Neutrophil (primary cell): Measurements from ENCODE around the gene SRBD1.

Experiments used
- H3K27ac ChIP-seq: fragments of 200-600 bp; sonication (generic); 2 replicates; pipeline ENCODE4 v1.5.1; 2016; ENCODE audit warnings: mild to moderate bottlenecking, moderate library complexity
- H3K27me3 ChIP-seq: fragments of 200-600 bp; sonication (generic); 2 replicates; pipeline ENCODE4 v1.6.0; 2016; ENCODE audit warnings: mild to moderate bottlenecking
- H3K36me3 ChIP-seq: fragments of 200-600 bp; sonication (generic); 2 replicates; pipeline ENCODE4 v1.5.1; 2017
- H3K4me1 ChIP-seq, 2 experiments: fragments of 200-600 bp in 1 of 2; sonication (generic) in 1 of 2; 1 replicate in 1 of 2; 2 replicates in 1 of 2; pipeline versions ENCODE4 v1.5.1 to v1.6.1; 2013 to 2016; ENCODE audit warnings: low read depth in 1 of 2, low read length in 1 of 2, mild to moderate bottlenecking in 1 of 2, moderate library complexity in 1 of 2; ENCODE audit not compliant: control insufficient read depth in 1 of 2, insufficient read depth in 1 of 2
- H3K4me3 ChIP-seq, 2 experiments: fragments of 200-600 bp in 1 of 2; sonication (generic) in 1 of 2; 1 replicate in 1 of 2; 2 replicates in 1 of 2; pipeline ENCODE4 v1.5.1; 2013 to 2016; ENCODE audit warnings: low read depth in 1 of 2, low read length in 1 of 2, mild to moderate bottlenecking in 1 of 2, moderate library complexity in 1 of 2
- H3K9me3 ChIP-seq: fragments of 200-600 bp; sonication (generic); 2 replicates; pipeline ENCODE4 v1.5.1; 2016
- CTCF ChIP-seq: fragments of 200-600 bp; sonication (generic); IDR thresholded peaks from 2 replicates; pipeline ENCODE4 v1.5.1; 2016; ENCODE audit warnings: antibody characterized with exemption

Gene SRBD1

GRCh38 chr2:45373534-45373933, 237.5 kb downstream of the SRBD1 start:
- no peak for TF ChIP-seq CTCF
- Histone ChIP-seq H3K27ac (no peak overlapping the region), H3K9me3 (no peaks in the 10 kb centered on the region)

GRCh38 chr2:45370369-45370768, 240.7 kb downstream of the SRBD1 start:
- no peak for TF ChIP-seq CTCF
- Histone ChIP-seq H3K9me3 (no peaks in the 10 kb centered on the region), H3K4me1 (no peaks in the 10 kb centered on the region), H3K36me3 (no peaks in the 10 kb centered on the region), H3K4me3 (no peak overlapping the region), H3K27ac (no peak overlapping the region), H3K27me3 (no peaks in the 10 kb centered on the region)

More at GRCh38 chr2:45373534-45373933, 237.5 kb downstream of the SRBD1 start:
- no peaks in the 10 kb centered on the region for H3K27me3 ChIP-seq
- H3K4me3 ChIP-seq = no peak overlapping the region
- H3K36me3 ChIP-seq = no peaks in the 10 kb centered on the region
- no peaks in the 10 kb centered on the region for H3K4me1 ChIP-seq

- no peak overlapping the region for H3K27ac ChIP-seq
Observed at GRCh38 chr2:45368792-45369191, 242.3 kb downstream of the SRBD1 start.

GRCh38 chr2:45361666-45362065, 249.4 kb downstream of the SRBD1 start:
- no peaks in the 10 kb centered on the region for H3K36me3 ChIP-seq
- no peak for TF ChIP-seq CTCF
- H3K4me3 ChIP-seq = no peak overlapping the region
- H3K27ac ChIP-seq = no peak overlapping the region
- H3K27me3 ChIP-seq = no peaks in the 10 kb centered on the region
- no peaks in the 10 kb centered on the region for H3K4me1 ChIP-seq
- no peaks in the 10 kb centered on the region for H3K9me3 ChIP-seq

More at GRCh38 chr2:45368792-45369191, 242.3 kb downstream of the SRBD1 start:
- H3K4me1 ChIP-seq = no peaks in the 10 kb centered on the region
- H3K4me3 ChIP-seq = no peak overlapping the region
- no peak for TF ChIP-seq CTCF
- no peaks in the 10 kb centered on the region for H3K36me3 ChIP-seq
- no peaks in the 10 kb centered on the region for H3K27me3 ChIP-seq
- no peaks in the 10 kb centered on the region for H3K9me3 ChIP-seq

GRCh38 chr2:45354776-45355175, 256.3 kb downstream of the SRBD1 start:
- H3K27me3 ChIP-seq = peaks cover 14% of the 10 kb centered on the region
- H3K4me1 ChIP-seq = no peaks in the 10 kb centered on the region
- H3K4me3 ChIP-seq = no peak overlapping the region
- H3K9me3 ChIP-seq = no peaks in the 10 kb centered on the region
- no peak for TF ChIP-seq CTCF
- H3K27ac ChIP-seq = no peak overlapping the region
- no peaks in the 10 kb centered on the region for H3K36me3 ChIP-seq

- Histone ChIP-seq H3K4me1 (no peaks in the 10 kb centered on the region), H3K27me3 (peaks cover 14% of the 10 kb centered on the region), H3K27ac (no peak overlapping the region), H3K9me3 (no peaks in the 10 kb centered on the region), H3K4me3 (no peak overlapping the region), H3K36me3 (no peaks in the 10 kb centered on the region)
- TF ChIP-seq CTCF = no peak
Observed at GRCh38 chr2:45353879-45354278, 257.2 kb downstream of the SRBD1 start.
